HepG2 (cell line): ENCODE measurements around the gene SYP. TPM values are rescaled to one million over a fixed set of nuclear protein-coding genes. Genes with fewer than 3 reads are reported as not detected.

Source experiments
- BCLAF1 ChIP-seq: fragments of 450-650 bp; IDR thresholded peaks from 2 replicates; pipeline ENCODE4 v1.6.1; 2017; ENCODE audit warnings: mild to moderate bottlenecking
- CSRNP2 ChIP-seq: sonication (generic); formaldehyde crosslinking; conservative IDR thresholded peaks from 2 replicates; pipeline ENCODE4 v1.8.0; 2022; ENCODE audit warnings: low read depth, missing genetic modification reagents
- MTF2 ChIP-seq: sonication (generic); formaldehyde crosslinking; IDR thresholded peaks from 2 replicates; pipeline ENCODE4 v1.5.0; 2020; ENCODE audit warnings: missing genetic modification reagents, borderline replicate concordance
- NFE2 ChIP-seq: sonication (generic); formaldehyde crosslinking; IDR thresholded peaks from 2 replicates; pipeline ENCODE4 v1.4.0; 2020; ENCODE audit warnings: missing genetic modification reagents
- NFKB2 ChIP-seq: sonication (generic); formaldehyde crosslinking; IDR thresholded peaks from 2 replicates; pipeline ENCODE4 v1.4.0; 2020; ENCODE audit warnings: missing genetic modification reagents, borderline replicate concordance
- ONECUT2 ChIP-seq: sonication (generic); formaldehyde crosslinking; IDR thresholded peaks from 2 replicates; pipeline ENCODE4 v1.4.0; 2020; ENCODE audit warnings: missing genetic modification reagents
- SETDB1 ChIP-seq: sonication (generic); formaldehyde crosslinking; IDR thresholded peaks from 2 replicates; pipeline ENCODE4 v1.5.1; 2020; ENCODE audit warnings: missing genetic modification reagents, mild to moderate bottlenecking, borderline replicate concordance
- TAF1 ChIP-seq: sonication (generic); formaldehyde crosslinking; IDR thresholded peaks from 2 replicates; pipeline ENCODE4 v1.4.0; 2020; ENCODE audit warnings: missing genetic modification reagents
- TERF1 ChIP-seq: sonication (generic); formaldehyde crosslinking; IDR thresholded peaks from 2 replicates; pipeline ENCODE4 v1.8.0; 2022; ENCODE audit warnings: mild to moderate bottlenecking, missing genetic modification reagents, moderate library complexity
- ZNF136 ChIP-seq: sonication (generic); formaldehyde crosslinking; IDR thresholded peaks from 2 replicates; pipeline ENCODE4 v1.8.1; 2022; ENCODE audit warnings: low read depth, mild to moderate bottlenecking, moderate library complexity, missing genetic modification reagents
- ZNF446 ChIP-seq: sonication (generic); formaldehyde crosslinking; IDR thresholded peaks from 2 replicates; pipeline ENCODE4 v1.5.0; 2020; ENCODE audit warnings: mild to moderate bottlenecking, missing genetic modification reagents
- ZNF670 ChIP-seq: sonication (generic); formaldehyde crosslinking; IDR thresholded peaks from 2 replicates; pipeline ENCODE4 v1.8.0; 2022; ENCODE audit warnings: mild to moderate bottlenecking, missing genetic modification reagents, borderline replicate concordance
- ZNF672 ChIP-seq: sonication (generic); formaldehyde crosslinking; IDR thresholded peaks from 2 replicates; pipeline ENCODE4 v1.8.1; 2022; ENCODE audit warnings: missing genetic modification reagents
- ZNF674 ChIP-seq: sonication (generic); formaldehyde crosslinking; IDR thresholded peaks from 2 replicates; pipeline ENCODE4 v1.5.0; 2020; ENCODE audit warnings: low read depth, mild to moderate bottlenecking, missing genetic modification reagents
- ZNF678 ChIP-seq: sonication (generic); formaldehyde crosslinking; IDR thresholded peaks from 2 replicates; pipeline ENCODE4 v1.4.0; 2020; ENCODE audit warnings: mild to moderate bottlenecking, missing genetic modification reagents
- ZNF777 ChIP-seq: sonication (generic); formaldehyde crosslinking; IDR thresholded peaks from 2 replicates; pipeline ENCODE4 v1.4.0; 2020; ENCODE audit warnings: missing genetic modification reagents
- polyA plus RNA-seq, 8 experiments: library from polyadenylated mRNA; depleted of rRNA in 3 of 8; stranded (reverse) in 7 of 8; unstranded in 1 of 8; fragments of >200 nt; fragmentation: Illumina TruSeq in 4 of 8; extraction: Trizol in 4 of 8; gene quantifications; 2 replicates each; pipeline versions ENCODE4 v1.2.1 to v1.2.3, GENCODE V29; 2011 to 2016; ENCODE audit warnings: low read depth in 4 of 8, missing spikeins in 1 of 8, mixed read lengths in 1 of 8; ENCODE audit not compliant: insufficient read depth in 1 of 8
- total RNA-seq, 5 experiments: library from RNA; depleted of rRNA; stranded (reverse); fragments of >200 nt; fragmentation: Illumina TruSeq; extraction: Trizol; gene quantifications; 2 replicates each; pipeline ENCODE4 v1.2.3, GENCODE V29; 2016; ENCODE audit warnings: low read depth in 1 of 5

SYP gene
- total and polyA plus RNA-seq, 2 of the 13 experiments (the other 11 are each of a cell fraction or from before 2014, with no cell fraction given) = 2.0 to 2.5 TPM

- TF ChIP-seq CSRNP2 (CRISPR knock-in tag) (no peak), ZNF674 (CRISPR knock-in tag) (no peak), NFKB2 (no peak; the same call in 1 of the 2 replicates), ZNF672 (CRISPR knock-in tag) (no peak), TAF1 (CRISPR knock-in tag) (peak; percentile 53; the same call in 1 of the 2 replicates), NFE2 (CRISPR knock-in tag) (no peak), TERF1 (no peak), ZNF446 (CRISPR knock-in tag) (no peak), ZNF136 (CRISPR knock-in tag) (no peak), ZNF777 (CRISPR knock-in tag) (no peak), BCLAF1 (no peak), SETDB1 (CRISPR knock-in tag) (no peak), MTF2 (no peak), ONECUT2 (CRISPR knock-in tag) (no peak), ZNF670 (CRISPR knock-in tag) (no peak), ZNF678 (CRISPR knock-in tag) (no peak)
These were observed 13.6 kb downstream of the SYP start, which contains the start of gene PRICKLE3 (continued) for GRCh38 chrX:49186125-49187027.
